Measurements from ENCODE around the gene SRCAP. TPM values are rescaled to one million over a fixed set of nuclear protein-coding genes. Genes with fewer than 3 reads are reported as not detected.

The SRCAP gene
- total RNA-seq, 4 donors from 2014 or later, result 20.6 to 57.4 (median 36.0) TPM

DNA sequence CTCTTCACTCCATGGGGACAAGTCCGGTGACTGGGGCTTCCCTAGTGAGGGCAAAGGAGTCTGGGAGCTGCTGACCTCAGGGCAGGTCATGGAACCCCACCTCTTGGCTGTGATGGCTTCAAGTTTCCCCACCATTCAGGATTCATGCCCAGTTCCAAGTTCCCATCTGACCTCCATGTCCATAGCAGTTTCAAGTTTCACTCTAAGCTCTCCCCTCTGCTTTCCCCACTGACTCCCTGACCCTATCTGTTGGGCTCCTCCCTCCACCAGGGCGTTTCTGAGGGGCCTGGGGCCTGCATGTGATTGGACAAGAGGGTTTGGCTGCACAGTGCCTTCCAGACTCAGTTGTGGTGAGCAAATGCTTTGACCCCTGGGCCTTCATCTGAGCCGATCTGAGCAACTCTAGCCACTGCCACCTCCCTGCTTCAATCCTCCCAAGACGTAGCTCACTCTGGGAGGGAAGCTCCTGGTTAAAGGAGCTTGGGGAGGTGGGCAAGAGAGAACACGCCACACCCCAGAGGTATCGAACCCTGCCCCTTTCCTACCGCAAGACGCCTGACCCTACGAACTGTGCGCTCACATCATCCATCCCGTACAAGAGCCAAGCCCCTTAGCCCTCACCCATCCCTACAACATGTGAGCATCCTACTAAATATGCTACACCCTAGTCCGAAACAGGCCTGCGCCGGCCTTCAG is 79.7 kb downstream of the SRCAP start:
- WGBS, 2 donors (ENCODE audit: low coverage in 1 of 2), result 78 to 84% methylated on average over 11 to 12 of the region's 14 CpGs
- Histone ChIP-seq H3K4me3 (no peak overlapping the region), H3K27me3 (no peaks in the 10 kb centered on the region), H3K27ac (peak overlapping the region in 3 of 4 donors; percentile 24 to 38 (median 38)), H3K36me3 (peaks cover 0 to 42% of the 10 kb centered on the region in 2 donors), H3K4me1 (peaks cover 0 to 35% (median 17%) of the 10 kb centered on the region in 3 donors), H3K9me3 (no peaks in the 10 kb centered on the region)
- no peak for TF ChIP-seq CTCF (IDR thresholded peaks at IDR 0.05)
- no peak for TF ChIP-seq POLR2A (IDR thresholded peaks at IDR 0.05)
- TF ChIP-seq EP300 (IDR thresholded peaks at IDR 0.05), result no peak
- TF ChIP-seq POLR2AphosphoS5 (IDR thresholded peaks at IDR 0.05), result no peak
- peak; percentile 10 for ATAC-seq

DNA sequence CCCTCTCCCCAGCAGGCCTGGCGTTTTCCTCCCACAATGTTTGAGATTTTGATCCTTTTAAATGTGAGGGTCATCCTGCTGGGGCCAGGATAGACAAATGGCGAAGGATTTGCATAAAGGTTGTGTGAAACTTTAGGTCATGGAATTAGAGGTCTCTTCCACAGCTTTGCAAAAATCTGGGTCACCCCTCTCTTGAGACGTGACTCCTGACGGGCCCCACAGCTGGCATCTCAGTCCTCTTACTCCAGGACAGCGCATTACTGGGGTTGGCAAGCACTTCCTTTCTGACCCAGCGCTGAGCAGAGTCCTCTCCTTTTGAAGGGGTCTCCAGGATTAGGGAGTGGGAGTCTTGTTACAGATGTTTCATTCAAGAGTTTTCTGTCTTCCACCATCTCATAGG is 80.6 kb downstream of the SRCAP start:
- Histone ChIP-seq H3K4me3 (no peak overlapping the region), H3K4me1 (peaks cover 0 to 33% (median 13%) of the 10 kb centered on the region in 3 donors), H3K9me3 (no peaks in the 10 kb centered on the region), H3K27ac (peak overlapping the region in 1 of 4 donors; percentile 38), H3K27me3 (no peaks in the 10 kb centered on the region), H3K36me3 (peaks cover 0 to 40% of the 10 kb centered on the region in 2 donors)
- WGBS, 2 donors (ENCODE audit: low coverage in 1 of 2), result 95% methylated on average over 4 of the region's 6 CpGs; no CpG with 5 or more reads in 1 of the 2 donors
- no peak for ATAC-seq
- TF ChIP-seq CTCF (IDR thresholded peaks at IDR 0.05) (no peak), POLR2AphosphoS5 (IDR thresholded peaks at IDR 0.05) (no peak)

DNA sequence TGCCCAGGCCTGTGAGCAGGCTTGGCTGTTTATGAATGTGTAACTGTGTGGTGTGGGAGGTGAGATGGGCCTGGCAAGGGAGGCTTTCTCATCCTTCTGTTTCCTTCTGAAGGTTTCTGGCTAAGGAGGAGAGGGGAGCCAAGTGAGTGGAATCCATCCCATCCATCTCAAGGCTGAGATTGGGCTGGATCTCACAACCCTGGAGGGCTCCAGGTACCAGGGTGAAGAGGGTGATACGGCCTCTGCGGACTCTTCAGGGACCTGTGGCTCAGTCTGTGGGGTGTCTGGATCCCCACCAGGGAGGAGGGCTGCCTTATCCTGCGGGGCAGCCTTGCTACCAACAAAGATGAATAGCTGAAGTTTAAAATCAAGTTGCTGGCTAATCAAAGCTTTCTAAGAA is 81.0 kb downstream of the SRCAP start:
- TF ChIP-seq POLR2AphosphoS5 (IDR thresholded peaks at IDR 0.05) (no peak), POLR2A (IDR thresholded peaks at IDR 0.05) (no peak), CTCF (IDR thresholded peaks at IDR 0.05) (no peak), EP300 (IDR thresholded peaks at IDR 0.05) (no peak)
- no CpG with 5 or more reads among the region's 3 CpGs for WGBS, 2 donors (ENCODE audit: low coverage in 1 of 2)
- Histone ChIP-seq H3K27ac (no peak overlapping the region), H3K9me3 (no peaks in the 10 kb centered on the region), H3K4me3 (no peak overlapping the region), H3K4me1 (peaks cover 0 to 33% (median 9%) of the 10 kb centered on the region in 3 donors), H3K27me3 (no peaks in the 10 kb centered on the region), H3K36me3 (peaks cover 0 to 41% of the 10 kb centered on the region in 2 donors)
- no peak for ATAC-seq

DNA sequence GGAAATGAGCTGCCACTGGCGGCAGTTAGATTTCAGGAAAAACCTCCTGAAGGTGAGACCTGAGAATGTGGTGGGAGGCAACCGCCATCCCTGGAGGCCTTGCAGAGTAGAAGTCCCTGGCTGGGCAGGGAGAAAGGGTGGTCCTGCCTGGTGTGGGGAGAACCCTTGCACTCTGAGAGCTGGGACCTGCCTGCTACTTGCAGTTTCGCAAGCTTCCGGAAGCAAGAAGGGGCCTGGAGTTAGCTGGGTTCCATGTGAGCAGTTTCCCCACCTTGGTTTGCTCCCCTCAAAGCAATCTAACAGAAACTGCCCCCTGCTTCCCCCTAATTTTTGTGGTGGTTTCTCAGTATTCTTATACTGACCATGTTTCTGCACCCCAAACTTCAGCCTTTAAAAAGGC is 81.6 kb downstream of the SRCAP start:
- H3K9me3 ChIP-seq, result no peaks in the 10 kb centered on the region
- no peak overlapping the region for H3K27ac ChIP-seq
- H3K4me3 ChIP-seq, result no peak overlapping the region
- peaks cover 0 to 36% (median 10%) of the 10 kb centered on the region in 3 donors for H3K4me1 ChIP-seq
- no peak for ATAC-seq
- TF ChIP-seq POLR2A (IDR thresholded peaks at IDR 0.05) (no peak), POLR2AphosphoS5 (IDR thresholded peaks at IDR 0.05) (no peak), CTCF (IDR thresholded peaks at IDR 0.05) (no peak), EP300 (IDR thresholded peaks at IDR 0.05) (no peak)
- H3K36me3 ChIP-seq, result peaks cover 0 to 46% of the 10 kb centered on the region in 2 donors
- H3K27me3 ChIP-seq, result no peaks in the 10 kb centered on the region
- 70% methylated on average over 4 of the region's 4 CpGs; no CpG with 5 or more reads in 1 of the 2 donors for WGBS, 2 donors (ENCODE audit: low coverage in 1 of 2)
